H1 (cell line): ENCODE results near the gene DGUOK. TPM values are rescaled to one million over a fixed set of nuclear protein-coding genes. Genes with fewer than 3 reads are reported as not detected.

Source experiments
- CBX5 ChIP-seq: fragments of 300-800, 300-1000 bp; sonication (generic); IDR thresholded peaks from 2 replicates; pipeline ENCODE4 v1.7.1; 2016; ENCODE audit warnings: antibody characterized with exemption, low read length, low read depth
- CBX8 ChIP-seq: fragments of 300-800, 300-1000 bp; sonication (generic); IDR thresholded peaks from 2 replicates; pipeline ENCODE4 v1.7.1; 2016; ENCODE audit warnings: low read depth, low read length, borderline replicate concordance
- CHD2 ChIP-seq: IDR thresholded peaks from 2 replicates; pipeline ENCODE4 v1.6.1; 2012; ENCODE audit warnings: low read length, improper control_type of control experiment
- CHD7 ChIP-seq: fragments of 300-600 bp; sonication (generic); IDR thresholded peaks from 2 replicates; pipeline ENCODE4 v1.7.1; 2012; ENCODE audit warnings: low read length, moderate library complexity, mild to moderate bottlenecking, inconsistent platforms; ENCODE audit not compliant: insufficient replicate concordance
- CREB1 ChIP-seq: IDR thresholded peaks from 2 replicates; pipeline ENCODE4 v1.6.1; 2012; ENCODE audit warnings: inconsistent platforms
- KDM5A ChIP-seq: fragments of 200-600 bp; IDR thresholded peaks from 2 replicates; pipeline ENCODE4 v1.7.1; 2012; ENCODE audit warnings: mild to moderate bottlenecking, low read length, inconsistent platforms, mixed read lengths
- NRF1 ChIP-seq: IDR thresholded peaks from 2 replicates; pipeline ENCODE4 v1.6.1; 2011; ENCODE audit warnings: mild to moderate bottlenecking, low read depth, low read length, improper control_type of control experiment
- PHF8 ChIP-seq: fragments of 200-600 bp; sonication (generic); conservative IDR thresholded peaks from 2 replicates; pipeline ENCODE4 v1.7.1; 2012; ENCODE audit warnings: low read depth, mild to moderate bottlenecking, inconsistent platforms, low read length, moderate library complexity
- RAD21 ChIP-seq, 2 experiments: IDR thresholded peaks in 1 of 2; conservative IDR thresholded peaks in 1 of 2; 2 replicates each; pipeline ENCODE4 v1.6.1; 2011; ENCODE audit warnings: low read depth in 2 of 2, low read length in 2 of 2, improper control_type of control experiment in 1 of 2, inconsistent platforms in 1 of 2, mild to moderate bottlenecking in 1 of 2, moderate library complexity in 1 of 2
- TAF1 ChIP-seq: IDR thresholded peaks from 2 replicates; pipeline ENCODE4 v1.6.1; 2011; ENCODE audit warnings: mild to moderate bottlenecking, low read depth, low read length
- polyA plus RNA-seq, 7 experiments: library from polyadenylated mRNA; depleted of rRNA in 3 of 7; stranded (reverse) in 5 of 7; unstranded in 2 of 7; fragments of >200 nt in 5 of 7; fragments of 200-250 nt in 2 of 7; gene quantifications; 1 replicate in 5 of 7; 2 replicates in 1 of 7; 4 replicates in 1 of 7; pipeline versions ENCODE4 v1.2.1 to v1.2.3, GENCODE V29; 2011 to 2013; ENCODE audit warnings: missing spikeins in 2 of 7, mixed read lengths in 2 of 7
- total RNA-seq: library from RNA; stranded (reverse); fragmentation: NEBNext Ultra II Directional; extraction: Animal tissue kit (Norgen Biotek cat#: 25700); gene quantifications from 2 replicates; pipeline ENCODE4 v1.2.1, GENCODE V29; 2021
- TF ChIP-seq, protein P1 (sequence below): IDR thresholded peaks from 2 replicates; pipeline ENCODE4 v1.6.1; 2011; ENCODE audit warnings: low read length, improper control_type of control experiment

DGUOK gene
- total and polyA plus RNA-seq, 2 of the 8 experiments (the other 6 are each of a cell fraction or from before 2014, with no cell fraction given) = 110 to 168 TPM

- TF ChIP-seq CHD7 (no peak), CREB1 (no peak), CBX8 (no peak), CHD2 (no peak), PHF8 (no peak), KDM5A (no peak), NRF1 (no peak), RAD21 (IDR thresholded peaks at IDR 0.05 in 1 of 2, conservative IDR thresholded peaks at IDR 0.05 in 1 of 2; ENCODE audit: low read depth in 2 of 2, low read length in 2 of 2) (no peak), TAF1 (no peak), CBX5 (no peak)
- TF ChIP-seq, protein P1, sequence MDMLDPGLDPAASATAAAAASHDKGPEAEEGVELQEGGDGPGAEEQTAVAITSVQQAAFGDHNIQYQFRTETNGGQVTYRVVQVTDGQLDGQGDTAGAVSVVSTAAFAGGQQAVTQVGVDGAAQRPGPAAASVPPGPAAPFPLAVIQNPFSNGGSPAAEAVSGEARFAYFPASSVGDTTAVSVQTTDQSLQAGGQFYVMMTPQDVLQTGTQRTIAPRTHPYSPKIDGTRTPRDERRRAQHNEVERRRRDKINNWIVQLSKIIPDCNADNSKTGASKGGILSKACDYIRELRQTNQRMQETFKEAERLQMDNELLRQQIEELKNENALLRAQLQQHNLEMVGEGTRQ = no peak
- TF ChIP-seq, all 59 proteins: peak for 0
Measured at GRCh38 chr2:73998451-73998850, 71.8 kb downstream of the DGUOK start (continued).
